ENCODE measurements around the gene AKIRIN2. TPM values are rescaled to one million over a fixed set of nuclear protein-coding genes. Genes with fewer than 3 reads are reported as not detected.

AKIRIN2 gene
- total and polyA plus RNA-seq, 9 of the 15 experiments (the other 6 are each of a cell fraction or from before 2014, with no cell fraction given), result 5.8 to 63.9 (median 28.1) TPM

DNA sequence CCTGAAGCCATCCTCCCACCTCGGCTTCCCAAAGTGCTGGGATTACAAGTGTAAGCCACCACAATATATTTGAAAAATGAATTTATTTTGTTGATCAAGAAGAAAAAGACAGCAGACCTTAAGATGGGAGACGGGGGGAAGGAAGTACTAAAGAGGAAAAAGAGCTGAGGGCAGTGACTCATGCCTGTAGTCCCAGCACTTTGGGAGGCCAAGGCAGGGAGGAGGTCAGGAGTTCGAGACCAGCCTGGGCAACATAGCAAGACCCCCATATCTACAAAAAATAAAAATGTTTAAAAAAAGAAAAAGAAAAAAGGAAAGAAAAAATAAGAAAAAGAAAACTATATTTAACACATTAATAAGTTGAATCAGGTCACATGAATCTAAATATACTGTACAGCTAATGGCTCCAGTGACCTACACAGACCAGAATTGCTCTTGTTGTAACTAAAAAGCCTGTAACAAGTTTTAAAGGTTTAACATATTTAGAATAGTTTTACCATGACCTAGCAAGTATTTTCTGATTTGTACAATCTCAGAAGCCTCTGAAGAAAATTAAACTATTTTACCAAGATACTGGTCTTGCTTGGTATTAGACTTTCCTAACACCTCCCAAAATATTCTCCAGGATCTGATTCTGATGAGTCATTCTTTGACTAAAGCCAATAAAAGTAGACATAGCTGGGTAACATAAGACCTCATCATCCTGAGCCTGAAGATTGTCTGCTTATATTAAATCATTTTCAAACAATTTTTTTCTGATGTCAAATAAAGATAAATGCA lies 4.3 kb upstream of the AKIRIN2 start (continued):
- TF ChIP-seq, protein P1, sequence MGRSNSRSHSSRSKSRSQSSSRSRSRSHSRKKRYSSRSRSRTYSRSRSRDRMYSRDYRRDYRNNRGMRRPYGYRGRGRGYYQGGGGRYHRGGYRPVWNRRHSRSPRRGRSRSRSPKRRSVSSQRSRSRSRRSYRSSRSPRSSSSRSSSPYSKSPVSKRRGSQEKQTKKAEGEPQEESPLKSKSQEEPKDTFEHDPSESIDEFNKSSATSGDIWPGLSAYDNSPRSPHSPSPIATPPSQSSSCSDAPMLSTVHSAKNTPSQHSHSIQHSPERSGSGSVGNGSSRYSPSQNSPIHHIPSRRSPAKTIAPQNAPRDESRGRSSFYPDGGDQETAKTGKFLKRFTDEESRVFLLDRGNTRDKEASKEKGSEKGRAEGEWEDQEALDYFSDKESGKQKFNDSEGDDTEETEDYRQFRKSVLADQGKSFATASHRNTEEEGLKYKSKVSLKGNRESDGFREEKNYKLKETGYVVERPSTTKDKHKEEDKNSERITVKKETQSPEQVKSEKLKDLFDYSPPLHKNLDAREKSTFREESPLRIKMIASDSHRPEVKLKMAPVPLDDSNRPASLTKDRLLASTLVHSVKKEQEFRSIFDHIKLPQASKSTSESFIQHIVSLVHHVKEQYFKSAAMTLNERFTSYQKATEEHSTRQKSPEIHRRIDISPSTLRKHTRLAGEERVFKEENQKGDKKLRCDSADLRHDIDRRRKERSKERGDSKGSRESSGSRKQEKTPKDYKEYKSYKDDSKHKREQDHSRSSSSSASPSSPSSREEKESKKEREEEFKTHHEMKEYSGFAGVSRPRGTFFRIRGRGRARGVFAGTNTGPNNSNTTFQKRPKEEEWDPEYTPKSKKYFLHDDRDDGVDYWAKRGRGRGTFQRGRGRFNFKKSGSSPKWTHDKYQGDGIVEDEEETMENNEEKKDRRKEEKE (IDR thresholded peaks at IDR 0.05; ENCODE audit: borderline replicate concordance in 1 of 2, control insufficient read depth in 1 of 2, low read depth in 2 of 2, low read length in 1 of 2), result no peak
- TF ChIP-seq IFI16 (CRISPR knock-in tag; IDR thresholded peaks at IDR 0.05), result no peak
- no peak for TF ChIP-seq CBFB (CRISPR knock-in tag; IDR thresholded peaks at IDR 0.05)
- no peak for TF ChIP-seq TARDBP (IDR thresholded peaks at IDR 0.05)
- TF ChIP-seq ILK (tag; IDR thresholded peaks at IDR 0.05; ENCODE audit: borderline replicate concordance, low read depth), result no peak
- no peak for TF ChIP-seq E2F3 (CRISPR knock-in tag; IDR thresholded peaks at IDR 0.05)
- no peak for TF ChIP-seq HDAC3 (IDR thresholded peaks at IDR 0.05; ENCODE audit: borderline replicate concordance, partially characterized antibody)
- TF ChIP-seq MAZ (CRISPR knock-in tag; conservative IDR thresholded peaks at IDR 0.05 in 1 of 2, IDR thresholded peaks at IDR 0.05 in 1 of 2), result no peak
- TF ChIP-seq SP1 (CRISPR knock-in tag; IDR thresholded peaks at IDR 0.05), result no peak
- TF ChIP-seq, protein P2, sequence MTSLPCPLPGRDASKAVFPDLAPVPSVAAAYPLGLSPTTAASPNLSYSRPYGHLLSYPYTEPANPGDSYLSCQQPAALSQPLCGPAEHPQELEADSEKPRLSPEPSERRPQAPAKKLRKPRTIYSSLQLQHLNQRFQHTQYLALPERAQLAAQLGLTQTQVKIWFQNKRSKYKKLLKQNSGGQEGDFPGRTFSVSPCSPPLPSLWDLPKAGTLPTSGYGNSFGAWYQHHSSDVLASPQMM (CRISPR knock-in tag; IDR thresholded peaks at IDR 0.05), result no peak
- no peak for TF ChIP-seq ARID1B (IDR thresholded peaks at IDR 0.05)
- no peak for TF ChIP-seq ZNF778 (CRISPR knock-in tag; IDR thresholded peaks at IDR 0.05)
- TF ChIP-seq, protein P3, sequence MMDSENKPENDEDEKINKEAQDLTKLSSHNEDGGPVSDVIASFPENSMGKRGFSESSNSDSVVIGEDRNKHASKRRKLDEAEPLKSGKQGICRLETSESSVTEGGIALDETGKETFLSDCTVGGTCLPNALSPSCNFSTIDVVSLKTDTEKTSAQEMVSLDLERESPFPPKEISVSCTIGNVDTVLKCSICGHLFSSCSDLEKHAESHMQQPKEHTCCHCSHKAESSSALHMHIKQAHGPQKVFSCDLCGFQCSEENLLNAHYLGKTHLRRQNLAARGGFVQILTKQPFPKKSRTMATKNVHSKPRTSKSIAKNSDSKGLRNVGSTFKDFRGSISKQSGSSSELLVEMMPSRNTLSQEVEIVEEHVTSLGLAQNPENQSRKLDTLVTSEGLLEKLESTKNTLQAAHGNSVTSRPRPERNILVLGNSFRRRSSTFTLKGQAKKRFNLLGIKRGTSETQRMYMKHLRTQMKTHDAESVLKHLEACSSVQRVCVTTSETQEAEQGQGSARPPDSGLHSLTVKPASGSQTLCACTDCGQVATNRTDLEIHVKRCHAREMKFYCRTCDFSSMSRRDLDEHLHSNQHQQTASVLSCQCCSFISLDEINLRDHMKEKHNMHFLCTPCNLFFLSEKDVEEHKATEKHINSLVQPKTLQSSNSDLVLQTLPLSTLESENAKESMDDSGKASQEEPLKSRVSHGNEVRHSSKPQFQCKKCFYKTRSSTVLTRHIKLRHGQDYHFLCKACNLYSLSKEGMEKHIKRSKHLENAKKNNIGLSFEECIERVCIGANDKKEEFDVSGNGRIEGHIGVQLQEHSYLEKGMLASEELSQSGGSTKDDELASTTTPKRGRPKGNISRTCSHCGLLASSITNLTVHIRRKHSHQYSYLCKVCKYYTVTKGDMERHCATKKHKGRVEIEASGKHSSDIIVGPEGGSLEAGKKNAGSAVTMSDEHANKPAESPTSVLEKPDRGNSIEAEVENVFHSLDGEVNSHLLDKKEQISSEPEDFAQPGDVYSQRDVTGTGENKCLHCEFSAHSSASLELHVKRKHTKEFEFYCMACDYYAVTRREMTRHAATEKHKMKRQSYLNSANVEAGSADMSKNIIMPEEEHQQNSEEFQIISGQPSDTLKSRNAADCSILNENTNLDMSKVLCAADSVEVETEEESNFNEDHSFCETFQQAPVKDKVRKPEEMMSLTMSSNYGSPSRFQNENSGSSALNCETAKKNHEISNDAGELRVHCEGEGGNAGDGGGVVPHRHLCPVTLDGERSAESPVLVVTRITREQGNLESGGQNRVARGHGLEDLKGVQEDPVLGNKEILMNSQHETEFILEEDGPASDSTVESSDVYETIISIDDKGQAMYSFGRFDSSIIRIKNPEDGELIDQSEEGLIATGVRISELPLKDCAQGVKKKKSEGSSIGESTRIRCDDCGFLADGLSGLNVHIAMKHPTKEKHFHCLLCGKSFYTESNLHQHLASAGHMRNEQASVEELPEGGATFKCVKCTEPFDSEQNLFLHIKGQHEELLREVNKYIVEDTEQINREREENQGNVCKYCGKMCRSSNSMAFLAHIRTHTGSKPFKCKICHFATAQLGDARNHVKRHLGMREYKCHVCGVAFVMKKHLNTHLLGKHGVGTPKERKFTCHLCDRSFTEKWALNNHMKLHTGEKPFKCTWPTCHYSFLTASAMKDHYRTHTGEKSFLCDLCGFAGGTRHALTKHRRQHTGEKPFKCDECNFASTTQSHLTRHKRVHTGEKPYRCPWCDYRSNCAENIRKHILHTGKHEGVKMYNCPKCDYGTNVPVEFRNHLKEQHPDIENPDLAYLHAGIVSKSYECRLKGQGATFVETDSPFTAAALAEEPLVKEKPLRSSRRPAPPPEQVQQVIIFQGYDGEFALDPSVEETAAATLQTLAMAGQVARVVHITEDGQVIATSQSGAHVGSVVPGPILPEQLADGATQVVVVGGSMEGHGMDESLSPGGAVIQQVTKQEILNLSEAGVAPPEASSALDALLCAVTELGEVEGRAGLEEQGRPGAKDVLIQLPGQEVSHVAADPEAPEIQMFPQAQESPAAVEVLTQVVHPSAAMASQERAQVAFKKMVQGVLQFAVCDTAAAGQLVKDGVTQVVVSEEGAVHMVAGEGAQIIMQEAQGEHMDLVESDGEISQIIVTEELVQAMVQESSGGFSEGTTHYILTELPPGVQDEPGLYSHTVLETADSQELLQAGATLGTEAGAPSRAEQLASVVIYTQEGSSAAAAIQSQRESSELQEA (IDR thresholded peaks at IDR 0.05; ENCODE audit: low read depth), result no peak
- TF ChIP-seq POLR2B (IDR thresholded peaks at IDR 0.05; ENCODE audit: low read depth, partially characterized antibody), result no peak
- no peak for TF ChIP-seq KLF1 (tag; IDR thresholded peaks at IDR 0.05)
